Umbilical cord (tissue), 2 donors: ENCODE data around the gene STX12. TPM values are rescaled to one million over a fixed set of nuclear protein-coding genes. Genes with fewer than 3 reads are reported as not detected.
"Not testable (repeated sequence)": the region's sequence is repeated elsewhere in the genome, so short reads cannot be mapped to it uniquely, and the experiment has no call there.

ENCODE experiments used
- DNase-seq: peaks from one replicate; pipeline ENCODE4 v3.0.0-alpha.2; 2015; ENCODE audit warnings: low spot score
- total RNA-seq: library from RNA; depleted of rRNA; stranded (reverse); fragments of >200 nt; gene quantifications from one replicate; pipeline ENCODE4 v1.2.3, GENCODE V29; 2014; ENCODE audit warnings: low replicate concordance; ENCODE audit not compliant: insufficient read depth

STX12 gene
- total RNA-seq, 1 donor from 2014 or later = 96.8 TPM

GRCh38 chr1:27865821-27866220 is 92.8 kb downstream of the STX12 start:
- DNase-seq = no peak

GRCh38 chr1:27868556-27868931 is 95.5 kb downstream of the STX12 start:
- DNase-seq = no peak

- DNase-seq = no peak
These were observed 96.1 kb downstream of the STX12 start for GRCh38 chr1:27868932-27869718.

- DNase-seq = no peak
These were observed 96.7 kb downstream of the STX12 start for GRCh38 chr1:27869719-27870085.

- DNase-seq = not testable (repeated sequence)
These were observed 98.1 kb downstream of the STX12 start for GRCh38 chr1:27871076-27871475.

- no peak for DNase-seq
These were observed 99.2 kb downstream of the STX12 start, which contains the start of gene THEMIS2 for GRCh38 chr1:27872059-27872801. Gene THEMIS2 (plus strand): TSS chr1:27872544. CDS start chr1:27872572, 28 bp downstream.

- no peak for DNase-seq
These were observed 100.0 kb downstream of the STX12 start for GRCh38 chr1:27872802-27873551.

- DNase-seq = no peak
These were observed 100.8 kb downstream of the STX12 start for GRCh38 chr1:27873671-27874384.

Other genes with a start within 250 kb of the STX12 start
- gene AHDC1, start 169.1 kb upstream of the STX12 start, total RNA-seq = 10.8 TPM
- gene FGR, start 138.0 kb upstream of the STX12 start, total RNA-seq = 0.96 TPM
- gene IFI6, start 101.0 kb upstream of the STX12 start, total RNA-seq = 132 TPM
- 24.3 TPM for gene FAM76A, start 47.3 kb upstream of the STX12 start, total RNA-seq
- 26.2 TPM for gene PPP1R8, start 57.6 kb downstream of the STX12 start, total RNA-seq
- 13.7 TPM for gene THEMIS2, start 99.3 kb downstream of the STX12 start, total RNA-seq
- gene RPA2, start 141.4 kb downstream of the STX12 start, total RNA-seq = 40.0 TPM
- gene SMPDL3B, start 161.8 kb downstream of the STX12 start, total RNA-seq = 1.2 TPM
- gene XKR8, start 186.8 kb downstream of the STX12 start, total RNA-seq = 3.9 TPM